GM12874 (cell line): ENCODE results near the gene CYTH2.

Source experiments
- TF ChIP-seq, protein P1 (sequence below): IDR thresholded peaks from 2 replicates; pipeline ENCODE4 v1.5.1; 2011; ENCODE audit warnings: low read depth, mild to moderate bottlenecking, control low read depth, low read length, moderate library complexity; ENCODE audit not compliant: insufficient read depth

Gene CYTH2

DNA sequence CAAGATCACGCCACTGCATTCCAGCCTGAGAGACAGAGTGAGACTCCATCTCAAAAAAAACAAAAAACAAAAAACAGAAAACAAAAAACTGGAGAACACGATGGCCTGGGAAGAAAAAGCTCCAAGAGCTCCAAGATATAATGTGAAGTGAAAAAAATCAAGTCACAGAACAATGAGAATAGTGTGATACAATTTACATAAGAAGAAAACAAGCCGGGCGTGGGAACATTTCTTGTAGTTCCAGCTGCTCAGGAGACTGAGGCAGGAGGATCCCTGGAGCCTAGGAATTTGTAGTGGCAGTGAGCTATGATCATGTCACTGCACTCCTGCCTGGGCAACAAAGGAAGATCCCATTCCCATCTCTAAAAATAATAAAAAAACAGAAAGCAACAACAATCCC, 51.0 kb downstream of the CYTH2 start:
- TF ChIP-seq, protein P1, sequence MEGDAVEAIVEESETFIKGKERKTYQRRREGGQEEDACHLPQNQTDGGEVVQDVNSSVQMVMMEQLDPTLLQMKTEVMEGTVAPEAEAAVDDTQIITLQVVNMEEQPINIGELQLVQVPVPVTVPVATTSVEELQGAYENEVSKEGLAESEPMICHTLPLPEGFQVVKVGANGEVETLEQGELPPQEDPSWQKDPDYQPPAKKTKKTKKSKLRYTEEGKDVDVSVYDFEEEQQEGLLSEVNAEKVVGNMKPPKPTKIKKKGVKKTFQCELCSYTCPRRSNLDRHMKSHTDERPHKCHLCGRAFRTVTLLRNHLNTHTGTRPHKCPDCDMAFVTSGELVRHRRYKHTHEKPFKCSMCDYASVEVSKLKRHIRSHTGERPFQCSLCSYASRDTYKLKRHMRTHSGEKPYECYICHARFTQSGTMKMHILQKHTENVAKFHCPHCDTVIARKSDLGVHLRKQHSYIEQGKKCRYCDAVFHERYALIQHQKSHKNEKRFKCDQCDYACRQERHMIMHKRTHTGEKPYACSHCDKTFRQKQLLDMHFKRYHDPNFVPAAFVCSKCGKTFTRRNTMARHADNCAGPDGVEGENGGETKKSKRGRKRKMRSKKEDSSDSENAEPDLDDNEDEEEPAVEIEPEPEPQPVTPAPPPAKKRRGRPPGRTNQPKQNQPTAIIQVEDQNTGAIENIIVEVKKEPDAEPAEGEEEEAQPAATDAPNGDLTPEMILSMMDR: no peak

DNA sequence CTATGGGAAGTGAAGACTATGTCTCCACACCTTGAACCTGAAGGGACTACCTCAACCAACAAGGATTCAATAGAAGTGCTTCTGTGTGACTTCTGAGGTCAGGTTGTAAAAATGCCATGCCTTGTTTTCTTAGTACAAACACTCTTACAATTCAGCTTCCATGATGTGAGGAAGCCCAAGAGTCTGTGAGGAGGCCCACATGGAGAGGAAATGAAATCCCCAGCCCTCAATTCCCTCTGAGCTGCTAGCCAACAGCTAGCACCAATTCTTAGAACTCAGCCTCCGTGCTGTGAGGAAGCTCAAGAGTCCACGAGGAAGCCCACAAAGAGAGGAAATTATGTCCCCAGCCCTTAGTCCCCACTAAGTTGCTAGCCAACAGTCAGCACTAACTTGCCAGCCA, 55.1 kb downstream of the CYTH2 start:
- TF ChIP-seq, protein P1: no peak

DNA sequence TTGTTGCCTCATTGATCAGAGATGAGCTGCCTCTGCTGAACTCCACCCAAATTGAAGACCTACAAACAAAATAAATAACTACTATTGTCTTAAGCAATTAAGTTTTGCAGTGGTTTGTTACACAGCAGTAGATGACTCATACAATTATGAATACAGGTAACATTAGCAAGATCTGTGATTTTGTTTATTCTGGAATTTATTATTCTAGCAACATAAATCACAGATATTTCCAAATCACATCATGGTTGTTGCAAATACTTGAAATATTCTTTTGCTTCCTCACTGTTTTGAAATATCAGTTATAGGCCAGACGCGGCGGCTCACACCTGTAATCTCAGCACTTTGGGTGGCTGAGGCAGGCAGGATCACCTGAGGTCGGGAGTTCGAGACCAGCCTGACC, 55.6 kb downstream of the CYTH2 start:
- TF ChIP-seq, protein P1: no peak

DNA sequence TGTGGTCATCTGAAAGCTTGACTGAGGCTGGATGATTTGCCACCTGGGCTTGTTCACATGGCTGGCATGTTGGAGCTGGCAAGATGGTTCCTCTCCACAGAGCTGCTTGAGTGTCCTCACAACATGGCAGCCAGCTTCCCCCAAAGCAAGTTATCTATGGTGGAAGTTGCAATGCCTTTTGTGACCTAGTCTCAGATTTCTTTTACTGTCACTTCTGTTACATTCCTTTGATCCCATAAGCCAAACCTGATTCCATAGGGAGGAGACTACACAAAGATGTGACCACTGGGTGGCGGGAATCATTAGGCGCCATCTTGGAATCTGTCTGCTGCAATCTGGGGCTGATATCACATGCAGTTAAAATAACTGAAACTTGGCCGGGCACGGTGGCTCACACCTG, 60.0 kb downstream of the CYTH2 start:
- TF ChIP-seq, protein P1: no peak

DNA sequence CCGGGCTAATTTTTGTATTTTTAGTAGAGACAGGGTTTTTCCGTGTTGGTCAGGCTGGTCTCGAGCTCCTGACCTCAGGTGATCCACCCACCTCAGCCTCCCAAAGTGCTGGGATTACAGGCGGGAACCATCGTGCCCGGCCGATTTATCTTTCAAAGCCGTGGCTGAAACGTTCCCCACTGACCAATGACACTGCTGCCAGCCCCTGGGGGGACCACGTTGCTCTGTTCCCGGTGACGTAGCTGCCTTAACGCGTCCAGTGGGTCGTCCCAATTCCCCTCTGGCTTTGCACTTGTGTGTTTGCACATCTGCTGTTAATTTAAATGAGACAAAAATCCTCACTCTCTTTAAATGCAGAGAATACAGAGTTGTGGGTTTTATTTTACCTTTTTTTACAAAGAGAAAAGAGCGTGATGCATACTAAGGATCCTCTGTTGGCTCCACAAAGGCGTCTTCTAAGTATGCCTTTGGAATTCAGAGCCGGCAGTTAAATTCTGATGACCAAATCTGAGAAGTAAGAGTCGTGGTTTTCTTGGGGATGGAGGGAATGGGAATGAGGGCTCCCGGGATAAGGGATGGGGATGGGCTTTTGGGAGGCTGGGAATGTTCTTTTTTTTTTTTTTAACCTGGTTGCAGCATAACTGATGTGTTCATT, 61.0 kb downstream of the CYTH2 start:
- TF ChIP-seq, protein P1: no peak

DNA sequence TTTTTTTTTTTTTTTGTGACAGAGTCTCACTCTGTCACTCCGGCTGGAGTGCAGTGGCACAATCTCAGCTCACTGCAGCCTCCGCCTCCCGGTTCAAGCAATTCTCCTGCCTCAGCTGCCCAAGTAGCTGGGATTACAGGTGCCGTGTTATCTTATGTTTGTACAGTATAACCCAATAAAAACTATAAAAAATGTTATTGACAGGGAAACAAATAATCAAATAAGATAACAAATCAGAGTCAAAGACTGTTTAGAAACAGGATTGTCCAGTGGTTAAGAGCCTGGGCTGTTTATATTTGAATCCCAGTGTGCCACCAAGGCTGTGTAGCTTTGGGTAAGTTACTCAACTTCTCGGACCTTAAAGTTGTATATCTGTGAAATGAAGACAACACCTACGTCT, 61.6 kb downstream of the CYTH2 start:
- TF ChIP-seq, protein P1: no peak
